ENCODE results near the gene ATG16L1. TPM values are rescaled to one million over a fixed set of nuclear protein-coding genes. Genes with fewer than 3 reads are reported as not detected.

The ATG16L1 gene
- total and polyA plus RNA-seq, 2 experiments from 2014 or later, result 16.2 to 17.2 TPM

GRCh38 chr2:233338046-233338445 is 86.6 kb downstream of the ATG16L1 start:
- no peaks in the 10 kb centered on the region for H3F3A ChIP-seq (ENCODE audit: insufficient read depth)
- no peaks in the 10 kb centered on the region for H4K20me1 ChIP-seq (ENCODE audit: insufficient read depth)
- no peaks in the 10 kb centered on the region for H3K9me3 ChIP-seq (ENCODE audit: low read depth)
- H3K4me1 ChIP-seq (ENCODE audit: insufficient read depth), result no peaks in the 10 kb centered on the region
- no peak overlapping the region for H3K9ac ChIP-seq
- H3K27ac ChIP-seq, result no peak overlapping the region
- H3K27me3 ChIP-seq (replicated peaks; ENCODE audit: insufficient read depth), result peaks cover 42% of the 10 kb centered on the region
- no peak for TF ChIP-seq EZH2phosphoT487 (IDR thresholded peaks at IDR 0.05; ENCODE audit: insufficient read depth, low read depth)
- TF ChIP-seq EZH2 (IDR thresholded peaks at IDR 0.05; ENCODE audit: insufficient read depth, poor library complexity, severe bottlenecking), result no peak
- no peak overlapping the region for H3K4me3 ChIP-seq
- no peaks in the 10 kb centered on the region for H3K79me2 ChIP-seq (ENCODE audit: insufficient read depth)
- H3K9me2 ChIP-seq (ENCODE audit: insufficient read depth), result no peaks in the 10 kb centered on the region
- DNase-seq, result no peak
- 70 to 74% methylated on average over 5 of the region's 5 CpGs for whole genome bisulfite sequencing, 2 experiments (ENCODE audit: low coverage in 1 of 2, low lambda C conversion rate in 2 of 2, missing lambda C conversion rate in 2 of 2)
- no peaks in the 10 kb centered on the region for H3K36me3 ChIP-seq (ENCODE audit: low read depth)
- in situ Hi-C loops (cut with MboI), result no loop called here
- H3K4me2 ChIP-seq (ENCODE audit: unreplicated experiment), result no peak overlapping the region
- H2AFZ ChIP-seq, result no peak overlapping the region

- no peak overlapping the region for H3K27ac ChIP-seq
- no peaks in the 10 kb centered on the region for H3K9me3 ChIP-seq (ENCODE audit: low read depth)
- H3K36me3 ChIP-seq (ENCODE audit: low read depth), result no peaks in the 10 kb centered on the region
- no peak overlapping the region for H3K4me3 ChIP-seq
- no peaks in the 10 kb centered on the region for H3K79me2 ChIP-seq (ENCODE audit: insufficient read depth)
- no peak for TF ChIP-seq EZH2 (IDR thresholded peaks at IDR 0.05; ENCODE audit: insufficient read depth, poor library complexity, severe bottlenecking)
- TF ChIP-seq EZH2phosphoT487 (IDR thresholded peaks at IDR 0.05; ENCODE audit: insufficient read depth, low read depth), result no peak
- no peaks in the 10 kb centered on the region for H3K4me1 ChIP-seq (ENCODE audit: insufficient read depth)
- no peaks in the 10 kb centered on the region for H3F3A ChIP-seq (ENCODE audit: insufficient read depth)
- H2AFZ ChIP-seq, result no peak overlapping the region
- no peaks in the 10 kb centered on the region for H3K9me2 ChIP-seq (ENCODE audit: insufficient read depth)
- peaks cover 38% of the 10 kb centered on the region for H3K27me3 ChIP-seq (replicated peaks; ENCODE audit: insufficient read depth)
- 69 to 81% methylated on average over 3 of the region's 3 CpGs for WGBS, 2 experiments (ENCODE audit: low coverage in 1 of 2, low lambda C conversion rate in 2 of 2, missing lambda C conversion rate in 2 of 2)
- no peak overlapping the region for H3K4me2 ChIP-seq (ENCODE audit: unreplicated experiment)
- H3K9ac ChIP-seq, result no peak overlapping the region
- H4K20me1 ChIP-seq (ENCODE audit: insufficient read depth), result no peaks in the 10 kb centered on the region
- DNase-seq, result no peak
- in situ Hi-C loops (cut with MboI), result no loop called here
These were observed 87.4 kb downstream of the ATG16L1 start for GRCh38 chr2:233338812-233339368.

- Histone ChIP-seq H3K79me2 (ENCODE audit: insufficient read depth) (no peaks in the 10 kb centered on the region), H3K4me2 (ENCODE audit: unreplicated experiment) (no peak overlapping the region), H3K36me3 (ENCODE audit: low read depth) (no peaks in the 10 kb centered on the region), H3K27me3 (replicated peaks; ENCODE audit: insufficient read depth) (peaks cover 33% of the 10 kb centered on the region), H3K9me2 (ENCODE audit: insufficient read depth) (no peaks in the 10 kb centered on the region), H3K27ac (no peak overlapping the region), H3F3A (ENCODE audit: insufficient read depth) (no peaks in the 10 kb centered on the region), H3K4me3 (no peak overlapping the region), H4K20me1 (ENCODE audit: insufficient read depth) (no peaks in the 10 kb centered on the region), H2AFZ (no peak overlapping the region), H3K9me3 (ENCODE audit: low read depth) (no peaks in the 10 kb centered on the region), H3K4me1 (ENCODE audit: insufficient read depth) (no peaks in the 10 kb centered on the region), H3K9ac (no peak overlapping the region)
- WGBS, 2 experiments (ENCODE audit: low coverage in 1 of 2, low lambda C conversion rate in 2 of 2, missing lambda C conversion rate in 2 of 2), result 26 to 28% methylated on average over 3 of the region's 3 CpGs
- DNase-seq, result no peak
- in situ Hi-C loops (cut with MboI), result no loop called here
- TF ChIP-seq EZH2 (IDR thresholded peaks at IDR 0.05; ENCODE audit: insufficient read depth, poor library complexity, severe bottlenecking), result no peak
- no peak for TF ChIP-seq EZH2phosphoT487 (IDR thresholded peaks at IDR 0.05; ENCODE audit: insufficient read depth, low read depth)
These were observed 88.0 kb downstream of the ATG16L1 start for GRCh38 chr2:233339427-233339826.

GRCh38 chr2:233341296-233341695 is 89.8 kb downstream of the ATG16L1 start:
- no peak overlapping the region for H3K27ac ChIP-seq
- H3K9ac ChIP-seq, result no peak overlapping the region
- no peaks in the 10 kb centered on the region for H3K79me2 ChIP-seq (ENCODE audit: insufficient read depth)
- H3F3A ChIP-seq (ENCODE audit: insufficient read depth), result no peaks in the 10 kb centered on the region
- no peaks in the 10 kb centered on the region for H3K9me3 ChIP-seq (ENCODE audit: low read depth)
- H4K20me1 ChIP-seq (ENCODE audit: insufficient read depth), result no peaks in the 10 kb centered on the region
- peaks cover 24% of the 10 kb centered on the region for H3K27me3 ChIP-seq (replicated peaks; ENCODE audit: insufficient read depth)
- in situ Hi-C loops (cut with MboI), result no loop called here
- H3K4me1 ChIP-seq (ENCODE audit: insufficient read depth), result no peaks in the 10 kb centered on the region
- H2AFZ ChIP-seq, result no peak overlapping the region
- H3K9me2 ChIP-seq (ENCODE audit: insufficient read depth), result no peaks in the 10 kb centered on the region
- 76 to 86% methylated on average over 3 of the region's 3 CpGs for WGBS, 2 experiments (ENCODE audit: low coverage in 1 of 2, low lambda C conversion rate in 2 of 2, missing lambda C conversion rate in 2 of 2)
- no peak for TF ChIP-seq EZH2phosphoT487 (IDR thresholded peaks at IDR 0.05; ENCODE audit: insufficient read depth, low read depth)
- no peak for TF ChIP-seq EZH2 (IDR thresholded peaks at IDR 0.05; ENCODE audit: insufficient read depth, poor library complexity, severe bottlenecking)
- no peak overlapping the region for H3K4me2 ChIP-seq (ENCODE audit: unreplicated experiment)
- no peaks in the 10 kb centered on the region for H3K36me3 ChIP-seq (ENCODE audit: low read depth)
- H3K4me3 ChIP-seq, result no peak overlapping the region
- DNase-seq, result no peak

GRCh38 chr2:233342301-233342700 is 90.8 kb downstream of the ATG16L1 start:
- H4K20me1 ChIP-seq (ENCODE audit: insufficient read depth), result no peaks in the 10 kb centered on the region
- H3K4me3 ChIP-seq, result no peak overlapping the region
- no peaks in the 10 kb centered on the region for H3K9me3 ChIP-seq (ENCODE audit: low read depth)
- WGBS, 2 experiments (ENCODE audit: low coverage in 1 of 2, low lambda C conversion rate in 2 of 2, missing lambda C conversion rate in 2 of 2), result 57 to 61% methylated on average over 5 of the region's 5 CpGs
- H3K9ac ChIP-seq, result no peak overlapping the region
- no peak overlapping the region for H2AFZ ChIP-seq
- in situ Hi-C loops (cut with MboI), result no loop called here
- H3K79me2 ChIP-seq (ENCODE audit: insufficient read depth), result no peaks in the 10 kb centered on the region
- no peak for DNase-seq
- peaks cover 20% of the 10 kb centered on the region for H3K27me3 ChIP-seq (replicated peaks; ENCODE audit: insufficient read depth)
- no peaks in the 10 kb centered on the region for H3K4me1 ChIP-seq (ENCODE audit: insufficient read depth)
- no peaks in the 10 kb centered on the region for H3K36me3 ChIP-seq (ENCODE audit: low read depth)
- no peak overlapping the region for H3K4me2 ChIP-seq (ENCODE audit: unreplicated experiment)
- TF ChIP-seq EZH2phosphoT487 (IDR thresholded peaks at IDR 0.05; ENCODE audit: insufficient read depth, low read depth) (no peak), EZH2 (IDR thresholded peaks at IDR 0.05; ENCODE audit: insufficient read depth, poor library complexity, severe bottlenecking) (no peak)
- no peak overlapping the region for H3K27ac ChIP-seq
- H3F3A ChIP-seq (ENCODE audit: insufficient read depth), result no peaks in the 10 kb centered on the region
- no peaks in the 10 kb centered on the region for H3K9me2 ChIP-seq (ENCODE audit: insufficient read depth)
